HepG2 (cell line): Measurements from ENCODE around the gene GYS1. TPM values are rescaled to one million over a fixed set of nuclear protein-coding genes. Genes with fewer than 3 reads are reported as not detected.
A peak's percentile ranks its signal among the peaks of the same experiment; 100 is the strongest.
"Not testable (repeated sequence)": the region's sequence is repeated elsewhere in the genome, so short reads cannot be mapped to it uniquely, and the experiment has no call there.

Source experiments
- ATAC-seq: fragments of 200-7000 bp; cut with Tn5 transposase; 3 replicates; pipeline ENCODE4 v1.9.1; 2020; ENCODE audit warnings: mild to moderate bottlenecking, moderate library complexity
- BruUV-seq: library from RNA; stranded (reverse); fragments of 400-500 nt; replicated peaks from 2 replicates; lab custom pipeline; 2021; lab: Mats Ljungman, UMichigan
- CTCF ChIA-PET: fragments of 300-600 bp; formaldehyde crosslinking; extraction: SDS; loops from one replicate; lab custom pipeline; 2021; ENCODE audit warnings: low total read pairs, inconsistent platforms, low intra/inter-chr PET ratio; lab: Yijun Ruan, JAX
- POLR2A ChIA-PET: fragments of 350-600 bp; sonication (Branson Sonifier 250); formaldehyde crosslinking; loops from one replicate; lab custom pipeline; 2020; ENCODE audit warnings: antibody characterized with exemption, inconsistent platforms; lab: Yijun Ruan, JAX
- DNase-seq: peaks from one replicate; pipeline ENCODE4 v3.0.0-alpha.2; 2015; ENCODE audit warnings: low spot score
- FAIRE-seq: peaks from 3 replicates; lab custom pipeline; 2011; peaks lifted over from hg19 to GRCh38; lab: Jason Lieb, UNC
- H2AFZ ChIP-seq: one replicate; pipeline ENCODE4 v1.6.1; 2011; ENCODE audit warnings: low read length, inconsistent platforms
- H3K27ac ChIP-seq: fragments of 300-600 bp; 3 replicates; pipeline ENCODE4 v1.8.0; 2011; ENCODE audit warnings: mixed run types, mild to moderate bottlenecking, mixed read lengths, low read length, inconsistent platforms; ENCODE audit not compliant: insufficient read depth; ENCODE audit errors: extremely low read length
- H3K27me3 ChIP-seq, 2 experiments: fragments of 200-600 bp in 1 of 2; 2 replicates in 1 of 2; 3 replicates in 1 of 2; pipeline versions ENCODE4 v1.6.0 to v1.8.0; 2011; ENCODE audit warnings: low read length in 2 of 2, mild to moderate bottlenecking in 2 of 2, moderate library complexity in 2 of 2, inconsistent platforms in 1 of 2; ENCODE audit not compliant: insufficient read depth in 2 of 2, control insufficient read depth in 1 of 2
- H3K36me3 ChIP-seq, 2 experiments: fragments of 200-600 bp in 1 of 2; replicated peaks in 1 of 2; 2 replicates in 1 of 2; 3 replicates in 1 of 2; pipeline versions ENCODE4 v1.5.1 to v1.8.0; 2011; ENCODE audit warnings: low read length in 2 of 2, inconsistent platforms in 1 of 2; ENCODE audit not compliant: insufficient read depth in 2 of 2, control insufficient read depth in 1 of 2
- H3K4me1 ChIP-seq: 2 replicates; pipeline ENCODE4 v1.5.1; 2012; ENCODE audit warnings: low read length, inconsistent platforms; ENCODE audit not compliant: insufficient read depth
- H3K4me2 ChIP-seq: 2 replicates; pipeline ENCODE4 v1.6.0; 2011; ENCODE audit warnings: low read depth, low read length, inconsistent platforms
- H3K4me3 ChIP-seq, 3 experiments: fragments of 200-600 bp in 1 of 3; sonication (generic), shearing (Covaris generic) in 1 of 3; replicated peaks in 1 of 3; 2 replicates each; pipeline ENCODE4 v1.5.1; 2011 to 2016; ENCODE audit warnings: low read length in 3 of 3, inconsistent platforms in 2 of 3, low read depth in 2 of 3, mild to moderate bottlenecking in 2 of 3, control low read depth in 1 of 3, mixed read lengths in 1 of 3; ENCODE audit not compliant: insufficient read depth in 1 of 3
- H3K79me2 ChIP-seq: one replicate; pipeline ENCODE4 v1.6.1; 2011; ENCODE audit warnings: low read length, inconsistent platforms; ENCODE audit not compliant: insufficient read depth
- H3K9ac ChIP-seq: 2 replicates; pipeline ENCODE4 v1.6.0; 2011; ENCODE audit warnings: mild to moderate bottlenecking, low read depth, low read length, inconsistent platforms; ENCODE audit not compliant: insufficient read depth
- H3K9me3 ChIP-seq: 2 replicates; pipeline ENCODE4 v1.5.1; 2012; ENCODE audit warnings: mild to moderate bottlenecking, low read length
- H4K20me1 ChIP-seq: 2 replicates; pipeline ENCODE4 v1.6.0; 2011; ENCODE audit warnings: inconsistent platforms, mild to moderate bottlenecking, low read length, moderate library complexity; ENCODE audit not compliant: insufficient read depth
- ATF1 ChIP-seq: IDR thresholded peaks from 2 replicates; pipeline ENCODE4 v1.6.1; 2016; ENCODE audit warnings: mild to moderate bottlenecking, control low read depth
- ATF2 ChIP-seq: sonication (generic); formaldehyde crosslinking; IDR thresholded peaks from 2 replicates; pipeline ENCODE4 v1.4.0; 2020; ENCODE audit warnings: missing genetic modification reagents
- ATF7 ChIP-seq, 2 experiments: fragments of 450-650 bp in 1 of 2; sonication (generic) in 1 of 2; formaldehyde crosslinking in 1 of 2; IDR thresholded peaks; 2 replicates each; pipeline versions ENCODE4 v1.4.0 to v1.6.1; 2016 to 2020; ENCODE audit warnings: antibody characterized with exemption in 1 of 2, mild to moderate bottlenecking in 1 of 2, missing genetic modification reagents in 1 of 2
- CREB1 ChIP-seq, 2 experiments: fragments of 450-650 bp in 1 of 2; IDR thresholded peaks; 2 replicates each; pipeline ENCODE4 v1.6.1; 2016 to 2017; ENCODE audit warnings: control low read depth in 1 of 2, mild to moderate bottlenecking in 1 of 2, missing compliant biosample characterization in 1 of 2, missing genetic modification characterization in 1 of 2
- CREM ChIP-seq, 2 experiments: sonication (generic) in 1 of 2; formaldehyde crosslinking in 1 of 2; IDR thresholded peaks; 2 replicates each; pipeline versions ENCODE4 v1.4.0 to v1.6.1; 2016 to 2020; ENCODE audit warnings: antibody characterized with exemption in 1 of 2, mild to moderate bottlenecking in 1 of 2, missing genetic modification reagents in 1 of 2
- CTCF ChIP-seq: sonication (generic); formaldehyde crosslinking; IDR thresholded peaks from 2 replicates; pipeline ENCODE4 v1.5.0; 2020; ENCODE audit warnings: mild to moderate bottlenecking, missing genetic modification reagents, moderate library complexity
- DR1 ChIP-seq: sonication (generic); formaldehyde crosslinking; IDR thresholded peaks from 2 replicates; pipeline ENCODE4 v1.8.0; 2021; ENCODE audit warnings: mild to moderate bottlenecking, missing genetic modification reagents, inconsistent platforms
- NFYB ChIP-seq: sonication (generic); formaldehyde crosslinking; IDR thresholded peaks from 2 replicates; pipeline ENCODE4 v1.4.0; 2020; ENCODE audit warnings: missing genetic modification reagents
- NFYC ChIP-seq: IDR thresholded peaks from 2 replicates; pipeline ENCODE4 v1.6.1; 2016; ENCODE audit warnings: missing genetic modification reagents, missing compliant biosample characterization
- RFX5 ChIP-seq: IDR thresholded peaks from 2 replicates; pipeline ENCODE4 v1.6.1; 2011; ENCODE audit warnings: low read depth, low read length, improper control_type of control experiment
- STAG1 ChIP-seq: sonication (generic); formaldehyde crosslinking; IDR thresholded peaks from 2 replicates; pipeline ENCODE4 v1.4.0; 2020; ENCODE audit warnings: missing genetic modification reagents
- TCF7 ChIP-seq: sonication (generic); IDR thresholded peaks from 2 replicates; pipeline ENCODE4 v1.6.1; 2016; ENCODE audit warnings: antibody characterized with exemption, low read depth
- ZFP91 ChIP-seq: sonication (generic); formaldehyde crosslinking; IDR thresholded peaks from 2 replicates; pipeline ENCODE4 v1.9.0; 2022; ENCODE audit warnings: missing genetic modification reagents, mild to moderate bottlenecking, borderline replicate concordance
- ZMYM4 ChIP-seq: sonication (generic); formaldehyde crosslinking; IDR thresholded peaks from 2 replicates; pipeline ENCODE4 v1.8.1; 2023; ENCODE audit warnings: mild to moderate bottlenecking, missing genetic modification reagents
- ZNF687 ChIP-seq: sonication (generic); formaldehyde crosslinking; IDR thresholded peaks from 2 replicates; pipeline ENCODE4 v1.5.1; 2020; ENCODE audit warnings: mild to moderate bottlenecking, missing genetic modification reagents, moderate library complexity
- WGBS: methylation state at CpG from one replicate; pipeline ENCODE4 v1.1.6; 2017; ENCODE audit warnings: low lambda C conversion rate; 5-methylcytosine and 5-hydroxymethylcytosine counted together
- in situ Hi-C: cut with HindIII; loops from 2 replicates; pipeline ENCODE4 v1.10.0; 2017; ENCODE audit warnings: low pct_unique_long_range_greater_than_20kb; ENCODE audit not compliant: extremely low pct_ligation_motif_present
- intact Hi-C: fragments of 100-400 bp; cut with micrococcal nuclease; formaldehyde crosslinking; loops from one replicate; pipeline ENCODE4 v1.10.0; 2022; ENCODE audit not compliant: unreplicated experiment
- polyA plus RNA-seq, 8 experiments: library from polyadenylated mRNA; depleted of rRNA in 3 of 8; stranded (reverse) in 7 of 8; unstranded in 1 of 8; fragments of >200 nt; fragmentation: Illumina TruSeq in 4 of 8; extraction: Trizol in 4 of 8; gene quantifications; 2 replicates each; pipeline versions ENCODE4 v1.2.1 to v1.2.3, GENCODE V29; 2011 to 2016; ENCODE audit warnings: low read depth in 4 of 8, missing spikeins in 1 of 8, mixed read lengths in 1 of 8; ENCODE audit not compliant: insufficient read depth in 1 of 8
- total RNA-seq, 5 experiments: library from RNA; depleted of rRNA; stranded (reverse); fragments of >200 nt; fragmentation: Illumina TruSeq; extraction: Trizol; gene quantifications; 2 replicates each; pipeline ENCODE4 v1.2.3, GENCODE V29; 2016; ENCODE audit warnings: low read depth in 1 of 5

Gene GYS1
- total and polyA plus RNA-seq, 2 of the 13 experiments (the other 11 are each of a cell fraction or from before 2014, with no cell fraction given): 18.4 to 42.1 TPM

GRCh38 chr19:49036815-49037214, 43.7 kb upstream of the GYS1 start, which contains the start of gene CGB1:
Gene CGB1 (minus strand): TSS chr19:49036895. CDS start chr19:49036711, 184 bp downstream.
- intact Hi-C loops; H3K79me2 ChIP-seq; H3K4me2 ChIP-seq; H3K9ac ChIP-seq; in situ Hi-C loops; H3K36me3 ChIP-seq; BruUV-seq; H3K27me3 ChIP-seq; H3K27ac ChIP-seq; POLR2A ChIA-PET; H3K4me3 ChIP-seq; H4K20me1 ChIP-seq; H2AFZ ChIP-seq; H3K4me1 ChIP-seq; CTCF ChIA-PET; H3K9me3 ChIP-seq; TF ChIP-seq CREM, ATF7 (CRISPR knock-in tag; IDR thresholded peaks at IDR 0.05): not testable (repeated sequence)
- WGBS: 26% methylated on average over 14 of the region's 18 CpGs
- peak; percentile 74 for ATAC-seq
- FAIRE-seq: peak; percentile 74
- DNase-seq: peak; percentile 72
- TF ChIP-seq ATF1 (CRISPR knock-in tag) (peak; percentile 63; the same call in 1 of the 2 replicates), CTCF (CRISPR knock-in tag) (peak; percentile 69), STAG1 (CRISPR knock-in tag) (peak; percentile 17; the same call in 1 of the 2 replicates), ZMYM4 (CRISPR knock-in tag) (peak; percentile 52), ZNF687 (CRISPR knock-in tag) (0 out of 2 replicates have a peak, but pooled peaks have one; percentile 19), ATF2 (CRISPR knock-in tag) (peak; percentile 47; the same call in 1 of the 2 replicates), RFX5 (0 out of 2 replicates have a peak, but pooled peaks have one; percentile 20), CREM (IDR thresholded peaks at IDR 0.05) (peak; percentile 58; the same call in 1 of the 2 replicates), DR1 (CRISPR knock-in tag) (0 out of 2 replicates have a peak, but pooled peaks have one; percentile 31), TCF7 (peak; percentile 53; the same call in 1 of the 2 replicates), CREB1 (IDR thresholded peaks at IDR 0.05) (peak; percentile 89), CREB1 (CRISPR knock-in tag; IDR thresholded peaks at IDR 0.05) (peak; percentile 80), ATF7 (IDR thresholded peaks at IDR 0.05) (0 out of 2 replicates have a peak, but pooled peaks have one; percentile 18), ZFP91 (0 out of 2 replicates have a peak, but pooled peaks have one; percentile 16), NFYC (CRISPR knock-in tag) (peak; percentile 85), NFYB (CRISPR knock-in tag) (peak; percentile 79)
